ENCODE measurements around the gene CCDC71L.

DNA sequence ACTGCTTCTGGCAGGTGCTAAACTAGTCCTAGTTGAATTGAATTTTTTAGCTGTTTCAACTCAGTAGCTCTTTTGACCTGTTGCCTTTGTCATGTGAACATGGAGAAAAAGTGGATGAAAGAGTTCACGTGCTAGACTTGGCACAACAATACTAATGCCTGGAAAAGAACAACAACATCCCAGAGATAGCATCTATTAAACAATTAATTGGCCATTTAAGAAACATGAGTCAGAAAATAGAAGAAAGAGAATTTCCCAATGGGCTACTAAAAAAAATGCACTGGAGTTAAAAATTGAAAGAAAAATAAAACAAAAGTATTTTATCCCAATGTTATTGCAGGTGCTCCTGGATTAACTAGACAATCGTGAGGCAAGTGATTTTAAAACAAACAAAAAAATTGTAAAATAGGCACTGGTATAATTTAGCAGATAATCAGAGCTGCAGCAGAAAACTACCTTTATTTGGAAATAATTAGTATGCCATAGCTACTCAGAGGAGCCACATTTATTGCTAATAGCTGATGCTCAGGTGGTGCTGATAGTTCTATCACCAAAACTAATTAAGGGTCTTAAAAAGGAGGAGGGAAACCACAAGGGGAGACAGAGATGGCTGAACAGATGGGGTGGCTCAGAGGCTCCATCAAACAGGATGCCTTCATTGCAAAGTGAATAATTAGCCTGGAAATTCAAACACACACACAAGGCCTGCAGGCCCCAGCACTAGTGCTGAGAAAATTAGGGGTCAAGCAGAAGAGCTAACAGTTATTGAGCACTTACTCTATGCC, 17.6 kb downstream of the CCDC71L start:
- TF ChIP-seq, protein P1, sequence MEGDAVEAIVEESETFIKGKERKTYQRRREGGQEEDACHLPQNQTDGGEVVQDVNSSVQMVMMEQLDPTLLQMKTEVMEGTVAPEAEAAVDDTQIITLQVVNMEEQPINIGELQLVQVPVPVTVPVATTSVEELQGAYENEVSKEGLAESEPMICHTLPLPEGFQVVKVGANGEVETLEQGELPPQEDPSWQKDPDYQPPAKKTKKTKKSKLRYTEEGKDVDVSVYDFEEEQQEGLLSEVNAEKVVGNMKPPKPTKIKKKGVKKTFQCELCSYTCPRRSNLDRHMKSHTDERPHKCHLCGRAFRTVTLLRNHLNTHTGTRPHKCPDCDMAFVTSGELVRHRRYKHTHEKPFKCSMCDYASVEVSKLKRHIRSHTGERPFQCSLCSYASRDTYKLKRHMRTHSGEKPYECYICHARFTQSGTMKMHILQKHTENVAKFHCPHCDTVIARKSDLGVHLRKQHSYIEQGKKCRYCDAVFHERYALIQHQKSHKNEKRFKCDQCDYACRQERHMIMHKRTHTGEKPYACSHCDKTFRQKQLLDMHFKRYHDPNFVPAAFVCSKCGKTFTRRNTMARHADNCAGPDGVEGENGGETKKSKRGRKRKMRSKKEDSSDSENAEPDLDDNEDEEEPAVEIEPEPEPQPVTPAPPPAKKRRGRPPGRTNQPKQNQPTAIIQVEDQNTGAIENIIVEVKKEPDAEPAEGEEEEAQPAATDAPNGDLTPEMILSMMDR (IDR thresholded peaks at IDR 0.05), result no peak
- TF ChIP-seq POLR2A (IDR thresholded peaks at IDR 0.05; ENCODE audit: low read depth), result no peak
- TF ChIP-seq EP300 (IDR thresholded peaks at IDR 0.05), result no peak
